ENCODE results near the gene ANO2.

The ANO2 gene

DNA sequence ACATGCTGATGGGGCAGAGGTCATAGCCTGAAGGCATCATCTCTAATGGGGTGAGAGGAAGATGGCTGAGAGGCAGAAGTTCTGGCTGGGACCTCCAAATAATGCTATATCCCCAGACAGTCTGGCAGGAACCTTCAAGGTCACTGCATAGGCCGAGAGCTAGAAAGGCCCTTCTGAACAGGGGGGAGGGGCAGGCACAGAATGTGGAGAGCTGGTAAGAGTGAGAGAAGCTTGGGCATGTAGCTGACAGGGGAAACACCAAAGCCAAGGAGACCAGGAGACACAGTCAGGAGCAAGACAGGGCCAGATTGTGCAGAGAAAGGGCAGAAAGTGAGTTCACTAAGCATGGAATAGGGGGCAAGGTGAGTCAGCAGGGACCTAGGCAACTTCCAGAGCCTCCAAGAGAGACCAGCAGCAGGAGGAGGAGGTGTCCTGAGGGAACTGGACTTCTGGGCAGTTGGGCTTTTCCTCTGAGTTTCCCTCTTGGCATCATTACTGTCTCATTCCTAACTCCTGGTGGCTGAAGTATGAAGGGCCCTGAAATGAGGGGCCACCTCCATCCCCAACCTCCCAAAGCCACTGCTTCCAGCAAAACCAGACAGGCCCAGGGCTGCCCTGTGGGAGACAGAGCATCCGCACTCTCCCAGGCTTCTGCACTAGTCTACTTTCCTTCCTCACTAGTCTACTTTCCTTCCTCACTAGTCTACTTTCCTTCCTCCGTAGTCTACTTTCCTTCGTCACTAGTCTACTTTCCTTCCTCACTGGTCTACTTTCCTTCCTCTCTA, 17.1 kb downstream of the ANO2 start:
- no peak overlapping the region for H3K27ac ChIP-seq
- intact Hi-C loops (cut with DNase I; ENCODE audit: low total_unique reads) = no loop called here
- TF ChIP-seq, protein P1, sequence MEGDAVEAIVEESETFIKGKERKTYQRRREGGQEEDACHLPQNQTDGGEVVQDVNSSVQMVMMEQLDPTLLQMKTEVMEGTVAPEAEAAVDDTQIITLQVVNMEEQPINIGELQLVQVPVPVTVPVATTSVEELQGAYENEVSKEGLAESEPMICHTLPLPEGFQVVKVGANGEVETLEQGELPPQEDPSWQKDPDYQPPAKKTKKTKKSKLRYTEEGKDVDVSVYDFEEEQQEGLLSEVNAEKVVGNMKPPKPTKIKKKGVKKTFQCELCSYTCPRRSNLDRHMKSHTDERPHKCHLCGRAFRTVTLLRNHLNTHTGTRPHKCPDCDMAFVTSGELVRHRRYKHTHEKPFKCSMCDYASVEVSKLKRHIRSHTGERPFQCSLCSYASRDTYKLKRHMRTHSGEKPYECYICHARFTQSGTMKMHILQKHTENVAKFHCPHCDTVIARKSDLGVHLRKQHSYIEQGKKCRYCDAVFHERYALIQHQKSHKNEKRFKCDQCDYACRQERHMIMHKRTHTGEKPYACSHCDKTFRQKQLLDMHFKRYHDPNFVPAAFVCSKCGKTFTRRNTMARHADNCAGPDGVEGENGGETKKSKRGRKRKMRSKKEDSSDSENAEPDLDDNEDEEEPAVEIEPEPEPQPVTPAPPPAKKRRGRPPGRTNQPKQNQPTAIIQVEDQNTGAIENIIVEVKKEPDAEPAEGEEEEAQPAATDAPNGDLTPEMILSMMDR (IDR thresholded peaks at IDR 0.05) = no peak
- H3K27me3 ChIP-seq = peaks cover 0 to 25% of the 10 kb centered on the region in 2 donors
- peak in 1 of 2 donors; percentile 24 for DNase-seq
- H3K36me3 ChIP-seq = no peaks in the 10 kb centered on the region
- no peaks in the 10 kb centered on the region for H3K9me3 ChIP-seq
- H3K4me3 ChIP-seq = no peak overlapping the region
- H3K4me1 ChIP-seq = no peaks in the 10 kb centered on the region

DNA sequence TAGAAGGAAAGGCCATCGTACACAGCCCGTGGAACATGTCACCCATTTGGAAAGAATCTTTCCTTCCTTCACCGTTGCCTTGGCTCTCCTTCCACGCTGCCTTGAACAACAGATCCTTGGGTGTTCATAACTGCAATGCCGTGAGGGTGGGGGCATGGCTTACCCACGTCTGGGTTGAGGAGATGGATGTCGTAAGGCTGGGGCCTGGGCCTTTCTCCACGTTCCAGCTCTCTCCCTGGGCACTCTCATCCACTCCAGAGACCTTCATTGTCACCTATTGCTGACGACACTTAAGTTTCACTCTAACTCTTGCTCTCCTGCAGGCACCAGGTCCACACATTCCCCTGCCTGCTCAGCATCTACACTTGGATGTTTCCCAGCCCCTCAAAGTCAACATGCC, 19.4 kb downstream of the ANO2 start:
- TF ChIP-seq, protein P1 (IDR thresholded peaks at IDR 0.05) = no peak
- Histone ChIP-seq H3K4me3 (no peak overlapping the region), H3K4me1 (no peaks in the 10 kb centered on the region), H3K27me3 (peaks cover 0 to 25% of the 10 kb centered on the region in 2 donors), H3K27ac (no peak overlapping the region), H3K36me3 (no peaks in the 10 kb centered on the region), H3K9me3 (no peaks in the 10 kb centered on the region)
- peak in 1 of 2 donors; percentile 52 for DNase-seq
- intact Hi-C loops (cut with DNase I; ENCODE audit: low total_unique reads) = no loop called here

DNA sequence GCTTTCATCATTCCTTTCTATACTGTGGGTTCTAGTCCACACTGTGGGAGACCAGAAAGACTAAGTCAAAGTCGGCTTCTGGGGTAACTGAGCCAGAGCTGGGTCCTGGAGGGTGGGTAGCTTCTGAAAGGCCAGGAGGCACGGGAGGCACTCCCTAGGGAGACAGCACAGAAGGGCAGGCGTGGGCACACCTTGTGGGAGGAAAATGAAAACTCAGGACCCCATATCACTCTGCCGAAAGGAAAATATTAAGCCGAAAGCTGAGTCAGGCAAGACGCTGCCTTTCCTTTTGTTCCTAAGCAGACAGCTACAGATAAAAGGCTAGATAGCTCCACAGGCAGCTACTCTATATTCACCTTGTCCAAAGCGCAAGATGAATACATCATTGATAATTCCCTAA, 20.7 kb downstream of the ANO2 start:
- Histone ChIP-seq H3K27ac (no peak overlapping the region), H3K36me3 (no peaks in the 10 kb centered on the region), H3K4me1 (no peaks in the 10 kb centered on the region), H3K9me3 (no peaks in the 10 kb centered on the region), H3K4me3 (no peak overlapping the region), H3K27me3 (peaks cover 0 to 21% of the 10 kb centered on the region in 2 donors)
- intact Hi-C loops (cut with DNase I; ENCODE audit: low total_unique reads) = no loop called here
- TF ChIP-seq, protein P1 (IDR thresholded peaks at IDR 0.05) = no peak
- DNase-seq = peak in 1 of 2 donors; percentile 21

DNA sequence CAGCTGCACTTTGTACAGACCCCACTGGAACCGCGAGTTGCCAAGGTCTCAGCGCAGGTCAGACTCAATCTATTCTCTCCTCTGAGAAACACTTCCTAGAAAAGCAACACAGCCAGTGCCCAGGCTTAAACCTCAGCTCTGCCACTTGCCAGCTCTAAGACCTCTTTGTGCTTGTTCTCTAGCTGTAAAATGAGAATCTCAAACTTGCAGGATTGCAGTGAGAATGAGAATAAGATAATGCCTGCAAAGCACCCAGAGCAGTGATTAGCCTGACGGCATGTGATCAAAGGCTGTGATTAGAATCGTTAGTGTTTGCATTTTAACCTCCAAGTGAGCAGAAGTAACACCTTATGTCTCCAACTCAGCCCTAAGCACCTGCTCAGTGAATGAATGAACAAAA, 21.3 kb downstream of the ANO2 start:
- no peak for DNase-seq

DNA sequence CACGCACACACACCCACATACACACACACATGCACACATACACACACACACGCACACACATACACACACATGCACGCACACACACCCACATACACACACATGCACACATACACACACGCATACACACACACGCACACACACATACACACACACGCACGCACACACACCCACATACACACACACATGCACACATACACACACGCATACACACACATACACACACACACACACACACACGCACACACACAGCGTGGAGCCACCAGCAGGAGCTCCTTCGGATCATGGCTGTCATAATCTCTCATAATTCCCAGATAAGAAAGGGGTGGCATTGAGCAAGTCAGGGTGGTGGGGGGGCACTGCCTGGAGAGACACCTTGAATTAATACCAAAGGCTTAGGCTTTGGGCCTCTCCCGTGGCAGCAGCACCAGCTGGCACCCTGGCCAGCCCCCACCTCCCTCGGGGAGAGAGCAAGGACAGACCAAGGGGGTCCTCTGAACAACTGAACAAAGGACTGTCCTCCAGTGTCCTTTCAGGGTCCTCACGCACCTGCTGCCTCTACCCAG, 21.9 kb downstream of the ANO2 start:
- Histone ChIP-seq H3K4me1 (no peaks in the 10 kb centered on the region), H3K4me3 (no peak overlapping the region), H3K27ac (no peak overlapping the region), H3K9me3 (no peaks in the 10 kb centered on the region), H3K36me3 (no peaks in the 10 kb centered on the region), H3K27me3 (peaks cover 0 to 21% of the 10 kb centered on the region in 2 donors)
- TF ChIP-seq, protein P1 (IDR thresholded peaks at IDR 0.05) = no peak
- intact Hi-C loops (cut with DNase I; ENCODE audit: low total_unique reads) = no loop called here
- no peak for DNase-seq

More for the DNA sequence above, 21.3 kb downstream of the ANO2 start:
- Histone ChIP-seq H3K27me3 (peaks cover 0 to 21% of the 10 kb centered on the region in 2 donors), H3K4me3 (no peak overlapping the region), H3K9me3 (no peaks in the 10 kb centered on the region), H3K27ac (no peak overlapping the region), H3K36me3 (no peaks in the 10 kb centered on the region), H3K4me1 (no peaks in the 10 kb centered on the region)
- TF ChIP-seq, protein P1 (IDR thresholded peaks at IDR 0.05) = no peak
- intact Hi-C loops (cut with DNase I; ENCODE audit: low total_unique reads) = no loop called here
